Mucosa of stomach (tissue), 1 donor: ENCODE results near the gene KCNH5.

Experiments used
- H3K27me3 ChIP-seq: one replicate; pipeline ENCODE4 v1.7.0; 2013; ENCODE audit warnings: mild to moderate bottlenecking, low read length; ENCODE audit not compliant: control insufficient read depth, insufficient read depth
- H3K36me3 ChIP-seq: one replicate; pipeline ENCODE4 v1.7.0; 2013; ENCODE audit warnings: low read length; ENCODE audit not compliant: control insufficient read depth, insufficient read depth
- H3K4me1 ChIP-seq: one replicate; pipeline ENCODE4 v1.7.0; 2013; ENCODE audit warnings: mild to moderate bottlenecking, low read length; ENCODE audit not compliant: control insufficient read depth, insufficient read depth
- H3K4me3 ChIP-seq: one replicate; pipeline ENCODE4 v1.7.0; 2013; ENCODE audit warnings: low read length
- H3K9ac ChIP-seq: one replicate; pipeline ENCODE4 v1.7.0; 2013; ENCODE audit warnings: mild to moderate bottlenecking, low read length, moderate library complexity
- H3K9me3 ChIP-seq: one replicate; pipeline ENCODE4 v1.7.0; 2013; ENCODE audit warnings: mild to moderate bottlenecking, low read length, moderate library complexity; ENCODE audit not compliant: control insufficient read depth
- donor health status: Pancreatic carcinoma.

KCNH5 gene

GRCh38 chr14:62980693-62981092, 64.6 kb downstream of the KCNH5 start:
- H3K27me3 ChIP-seq, result no peaks in the 10 kb centered on the region
- no peaks in the 10 kb centered on the region for H3K4me1 ChIP-seq
- no peaks in the 10 kb centered on the region for H3K36me3 ChIP-seq
- H3K9me3 ChIP-seq, result no peaks in the 10 kb centered on the region
- H3K4me3 ChIP-seq, result no peak overlapping the region
- no peak overlapping the region for H3K9ac ChIP-seq

GRCh38 chr14:62957562-62957961, 87.7 kb downstream of the KCNH5 start:
- Histone ChIP-seq H3K27me3 (no peaks in the 10 kb centered on the region), H3K9me3 (no peaks in the 10 kb centered on the region)

DNA sequence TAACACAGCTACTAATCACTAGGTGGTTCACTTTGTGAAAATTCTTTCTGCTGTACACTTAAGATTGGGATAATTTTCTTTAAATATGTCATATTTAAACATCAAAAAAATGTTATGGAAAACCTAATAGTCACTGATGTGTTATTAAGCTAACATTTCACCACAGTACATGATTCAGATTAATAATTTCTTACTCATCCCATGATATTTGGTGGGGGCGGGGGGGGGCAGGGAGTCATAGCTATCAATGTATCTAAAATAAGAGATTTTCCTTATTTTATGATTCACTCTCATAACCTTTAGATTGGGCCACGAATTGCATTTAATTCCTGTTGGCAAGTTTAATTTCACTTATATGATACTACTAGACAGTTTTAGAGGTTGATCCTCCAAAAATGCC, 88.8 kb downstream of the KCNH5 start:
- Histone ChIP-seq H3K4me1 (no peaks in the 10 kb centered on the region), H3K4me3 (no peak overlapping the region), H3K9ac (no peak overlapping the region), H3K36me3 (no peaks in the 10 kb centered on the region), H3K9me3 (no peaks in the 10 kb centered on the region), H3K27me3 (no peaks in the 10 kb centered on the region)

More at GRCh38 chr14:62957562-62957961, 87.7 kb downstream of the KCNH5 start:
- Histone ChIP-seq H3K4me3 (no peak overlapping the region), H3K36me3 (no peaks in the 10 kb centered on the region), H3K4me1 (no peaks in the 10 kb centered on the region), H3K9ac (no peak overlapping the region)

DNA sequence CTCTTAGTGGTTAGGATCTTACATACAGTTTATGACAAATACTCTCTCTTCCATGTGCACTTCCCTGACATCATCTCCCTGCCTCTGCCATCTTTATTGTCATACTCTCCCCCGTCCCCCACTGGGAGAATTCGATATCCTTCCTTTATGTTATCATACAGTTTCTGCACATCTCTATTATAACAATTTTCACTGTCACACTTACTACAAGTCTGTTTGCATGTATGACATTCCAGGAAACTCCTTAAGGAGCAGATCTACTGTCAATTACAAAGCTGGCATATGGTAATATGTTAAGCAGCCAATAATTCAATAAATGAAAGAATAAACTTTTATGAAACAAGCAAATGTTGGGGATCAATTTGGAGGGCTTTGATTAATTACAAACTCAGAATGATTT, 91.1 kb downstream of the KCNH5 start:
- Histone ChIP-seq H3K9me3 (no peaks in the 10 kb centered on the region), H3K4me3 (no peak overlapping the region), H3K36me3 (no peaks in the 10 kb centered on the region), H3K27me3 (no peaks in the 10 kb centered on the region), H3K4me1 (no peaks in the 10 kb centered on the region), H3K9ac (no peak overlapping the region)

DNA sequence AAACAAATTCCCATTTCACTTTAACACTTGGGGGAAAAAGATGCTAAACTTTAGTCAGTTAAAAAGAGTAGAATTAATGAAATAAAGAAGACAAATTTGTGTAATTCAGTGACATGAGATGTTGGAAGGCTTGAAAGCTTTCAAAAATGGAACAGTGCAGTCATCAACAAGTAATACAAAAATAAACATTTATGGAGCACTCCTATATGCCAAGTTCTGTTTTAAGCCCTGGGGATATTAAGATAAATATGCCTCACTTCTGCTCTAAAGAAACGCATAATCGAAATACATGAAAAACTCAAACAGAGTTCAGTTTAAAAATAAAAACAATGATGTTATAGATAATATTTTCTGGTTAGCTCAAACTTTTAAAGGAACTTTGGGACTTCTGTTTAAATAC, 93.0 kb downstream of the KCNH5 start:
- no peaks in the 10 kb centered on the region for H3K9me3 ChIP-seq
- H3K36me3 ChIP-seq, result no peaks in the 10 kb centered on the region
- no peak overlapping the region for H3K9ac ChIP-seq
- no peaks in the 10 kb centered on the region for H3K27me3 ChIP-seq
- no peaks in the 10 kb centered on the region for H3K4me1 ChIP-seq
- no peak overlapping the region for H3K4me3 ChIP-seq

DNA sequence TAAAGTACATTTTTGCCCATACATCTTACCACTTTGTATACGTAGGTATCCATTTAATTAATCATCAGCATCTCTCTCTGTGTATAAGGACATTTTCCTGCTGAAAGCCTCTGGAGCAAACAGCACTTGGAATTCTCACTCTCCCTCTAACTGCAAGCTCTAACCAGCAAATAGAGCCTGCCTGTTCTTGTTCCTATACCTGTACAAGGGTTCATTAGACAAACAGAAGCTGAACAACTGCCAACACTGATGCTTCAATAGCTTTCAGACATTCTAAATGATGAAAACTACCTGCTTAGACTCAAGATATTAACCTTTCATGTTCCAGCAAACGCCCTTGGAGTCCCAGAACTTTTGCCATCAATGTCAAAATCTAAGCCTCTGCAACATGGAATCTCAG, 98.0 kb downstream of the KCNH5 start:
- Histone ChIP-seq H3K9ac (no peak overlapping the region), H3K36me3 (no peaks in the 10 kb centered on the region), H3K9me3 (no peaks in the 10 kb centered on the region), H3K27me3 (no peaks in the 10 kb centered on the region), H3K4me3 (no peak overlapping the region), H3K4me1 (no peaks in the 10 kb centered on the region)

DNA sequence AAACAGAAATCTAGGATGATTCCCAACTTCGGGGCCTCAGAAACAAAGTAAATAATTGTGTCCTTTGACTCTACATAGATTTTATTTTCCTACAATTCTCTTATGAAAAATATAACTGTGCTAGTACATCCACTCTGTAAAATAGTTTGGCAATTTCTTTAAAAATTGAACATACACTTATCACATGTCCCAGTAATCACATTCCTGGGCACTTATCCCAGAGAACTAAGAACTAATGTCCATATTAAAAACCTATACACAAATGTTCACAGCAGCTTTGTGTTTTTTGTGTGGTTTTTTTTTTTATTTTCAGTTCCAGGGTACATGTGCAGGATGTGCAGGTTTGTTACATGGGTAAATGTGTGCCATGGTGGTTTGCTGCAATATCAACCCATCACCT, 99.0 kb downstream of the KCNH5 start:
- Histone ChIP-seq H3K9me3 (no peaks in the 10 kb centered on the region), H3K36me3 (no peaks in the 10 kb centered on the region), H3K27me3 (no peaks in the 10 kb centered on the region), H3K9ac (no peak overlapping the region), H3K4me1 (no peaks in the 10 kb centered on the region), H3K4me3 (no peak overlapping the region)

DNA sequence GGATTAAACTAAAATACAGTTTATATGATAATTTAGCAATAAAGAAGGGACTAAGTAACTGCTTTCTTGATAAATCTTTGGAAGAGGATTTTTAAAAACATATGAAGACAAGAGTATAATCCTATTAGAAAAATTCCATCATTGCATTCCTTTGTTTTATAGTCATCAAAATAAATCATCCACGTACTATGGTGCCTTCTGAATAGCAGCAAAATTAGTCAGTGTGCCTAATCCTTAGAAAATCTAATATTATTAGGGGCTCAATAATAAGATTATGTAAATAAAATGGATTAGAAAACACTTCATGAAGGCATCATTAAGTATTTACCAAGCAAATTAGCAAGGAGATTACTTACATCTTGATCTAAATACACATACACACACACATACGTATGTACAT, 102.1 kb downstream of the KCNH5 start:
- no peaks in the 10 kb centered on the region for H3K4me1 ChIP-seq
- no peaks in the 10 kb centered on the region for H3K27me3 ChIP-seq
- H3K36me3 ChIP-seq, result no peaks in the 10 kb centered on the region
- H3K9ac ChIP-seq, result no peak overlapping the region
- H3K4me3 ChIP-seq, result no peak overlapping the region
- H3K9me3 ChIP-seq, result no peaks in the 10 kb centered on the region

GRCh38 chr14:62939970-62940369, 105.3 kb downstream of the KCNH5 start:
- H3K4me3 ChIP-seq, result no peak overlapping the region
- no peaks in the 10 kb centered on the region for H3K4me1 ChIP-seq
- no peak overlapping the region for H3K9ac ChIP-seq
- H3K27me3 ChIP-seq, result no peaks in the 10 kb centered on the region
- H3K36me3 ChIP-seq, result no peaks in the 10 kb centered on the region
- no peaks in the 10 kb centered on the region for H3K9me3 ChIP-seq

DNA sequence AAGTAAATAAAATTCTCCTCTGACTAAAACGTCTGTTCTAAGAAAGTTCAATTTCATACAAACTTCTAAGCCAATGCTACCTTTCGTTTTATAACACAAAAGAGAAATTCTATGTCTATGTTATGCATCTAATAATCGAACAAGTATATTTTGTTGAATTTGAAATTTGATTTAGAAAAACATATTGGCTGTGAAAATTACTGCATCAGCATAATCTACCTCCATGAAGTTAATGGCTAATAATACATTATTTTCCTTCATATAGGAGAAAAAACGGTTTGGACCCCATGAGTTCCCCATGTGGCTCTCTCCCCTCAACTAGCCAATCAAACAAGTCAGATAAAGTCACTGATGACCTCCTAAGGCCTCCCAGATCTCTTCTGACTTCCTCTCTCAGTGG, 106.5 kb downstream of the KCNH5 start:
- H3K9me3 ChIP-seq, result no peaks in the 10 kb centered on the region
- H3K27me3 ChIP-seq, result no peaks in the 10 kb centered on the region
- no peak overlapping the region for H3K9ac ChIP-seq

DNA sequence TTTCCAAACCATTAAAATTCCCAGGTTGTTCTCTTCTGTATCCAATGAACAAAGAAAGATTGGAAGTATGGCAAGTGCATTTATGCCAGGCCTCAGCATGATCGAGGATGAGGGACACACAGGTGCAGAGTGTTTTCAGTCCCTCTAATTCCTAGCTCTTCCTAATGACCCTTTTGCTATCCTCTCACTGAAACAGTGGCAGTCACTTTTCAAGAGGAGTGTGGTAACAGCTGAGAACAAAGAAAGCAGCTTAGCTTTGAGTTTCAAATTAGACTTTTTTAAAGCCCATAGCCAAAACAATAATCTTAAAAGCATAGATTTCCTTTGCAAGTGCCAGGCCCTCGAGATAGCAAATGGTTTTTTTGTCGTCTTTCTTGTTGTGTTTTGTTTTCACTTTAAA, 110.8 kb downstream of the KCNH5 start:
- Histone ChIP-seq H3K36me3 (no peaks in the 10 kb centered on the region), H3K27me3 (no peaks in the 10 kb centered on the region), H3K4me3 (no peak overlapping the region)

More for the DNA sequence above, 106.5 kb downstream of the KCNH5 start:
- H3K36me3 ChIP-seq, result no peaks in the 10 kb centered on the region
- no peaks in the 10 kb centered on the region for H3K4me1 ChIP-seq
- no peak overlapping the region for H3K4me3 ChIP-seq

DNA sequence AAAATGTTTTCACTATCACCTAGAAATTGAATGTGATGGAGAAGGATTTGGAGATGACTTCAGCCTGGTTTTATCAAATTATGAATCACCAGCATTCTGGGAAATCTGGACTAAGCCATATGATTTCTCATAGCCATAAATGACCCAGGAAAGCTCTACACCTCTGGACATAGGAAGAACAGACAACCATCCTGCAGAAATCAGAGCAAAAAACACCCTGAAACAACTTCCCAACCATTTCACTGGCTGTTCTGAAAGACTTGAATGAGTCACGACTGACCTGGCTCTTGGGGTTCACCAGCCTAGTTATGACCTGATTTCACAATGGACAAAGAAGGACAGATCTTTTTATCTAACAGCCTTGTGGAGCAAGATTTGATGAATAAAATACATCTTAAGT, 123.8 kb downstream of the KCNH5 start:
- Histone ChIP-seq H3K27me3 (no peaks in the 10 kb centered on the region), H3K9me3 (no peaks in the 10 kb centered on the region), H3K4me1 (no peaks in the 10 kb centered on the region), H3K36me3 (no peaks in the 10 kb centered on the region), H3K9ac (no peak overlapping the region), H3K4me3 (no peak overlapping the region)

More for the DNA sequence above, 110.8 kb downstream of the KCNH5 start:
- H3K9me3 ChIP-seq, result no peaks in the 10 kb centered on the region
- no peaks in the 10 kb centered on the region for H3K4me1 ChIP-seq
- no peak overlapping the region for H3K9ac ChIP-seq

- H3K4me1 ChIP-seq, result no peaks in the 10 kb centered on the region
- H3K36me3 ChIP-seq, result no peaks in the 10 kb centered on the region
- no peak overlapping the region for H3K4me3 ChIP-seq
- no peaks in the 10 kb centered on the region for H3K9me3 ChIP-seq
- no peak overlapping the region for H3K9ac ChIP-seq
- H3K27me3 ChIP-seq, result no peaks in the 10 kb centered on the region
Measured at GRCh38 chr14:62916551-62916950, 128.7 kb downstream of the KCNH5 start.
